Measurements from ENCODE around the gene TEX10.

DNA sequence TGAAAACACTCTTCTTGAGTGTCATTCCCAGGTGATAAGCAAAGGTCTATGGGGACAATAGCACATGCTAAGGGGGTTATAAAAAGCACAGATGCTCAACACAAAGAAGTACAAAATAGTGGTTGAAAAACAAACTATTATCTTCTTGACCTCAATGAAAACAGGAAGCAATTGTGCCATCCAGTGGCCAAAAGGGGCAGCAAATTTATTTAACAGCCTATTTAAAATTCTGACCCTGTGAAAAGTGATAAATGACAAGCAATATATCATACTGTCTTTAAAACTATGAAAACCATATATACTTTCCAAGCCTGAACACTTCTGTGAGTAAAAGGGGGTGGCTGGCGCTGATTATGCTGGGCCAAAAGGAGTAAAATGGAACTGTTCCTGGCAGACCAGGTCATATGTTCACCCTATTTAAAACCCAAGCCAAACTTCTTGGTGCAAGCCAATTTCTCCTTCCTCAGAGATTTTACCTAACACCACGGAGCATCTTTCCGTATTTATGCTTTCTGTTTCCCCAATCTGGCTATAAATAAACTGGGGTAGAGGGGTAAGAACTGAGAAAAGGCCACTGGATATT lies 29.7 kb downstream of the TEX10 start:
- TF ChIP-seq, protein P1, sequence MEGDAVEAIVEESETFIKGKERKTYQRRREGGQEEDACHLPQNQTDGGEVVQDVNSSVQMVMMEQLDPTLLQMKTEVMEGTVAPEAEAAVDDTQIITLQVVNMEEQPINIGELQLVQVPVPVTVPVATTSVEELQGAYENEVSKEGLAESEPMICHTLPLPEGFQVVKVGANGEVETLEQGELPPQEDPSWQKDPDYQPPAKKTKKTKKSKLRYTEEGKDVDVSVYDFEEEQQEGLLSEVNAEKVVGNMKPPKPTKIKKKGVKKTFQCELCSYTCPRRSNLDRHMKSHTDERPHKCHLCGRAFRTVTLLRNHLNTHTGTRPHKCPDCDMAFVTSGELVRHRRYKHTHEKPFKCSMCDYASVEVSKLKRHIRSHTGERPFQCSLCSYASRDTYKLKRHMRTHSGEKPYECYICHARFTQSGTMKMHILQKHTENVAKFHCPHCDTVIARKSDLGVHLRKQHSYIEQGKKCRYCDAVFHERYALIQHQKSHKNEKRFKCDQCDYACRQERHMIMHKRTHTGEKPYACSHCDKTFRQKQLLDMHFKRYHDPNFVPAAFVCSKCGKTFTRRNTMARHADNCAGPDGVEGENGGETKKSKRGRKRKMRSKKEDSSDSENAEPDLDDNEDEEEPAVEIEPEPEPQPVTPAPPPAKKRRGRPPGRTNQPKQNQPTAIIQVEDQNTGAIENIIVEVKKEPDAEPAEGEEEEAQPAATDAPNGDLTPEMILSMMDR (IDR thresholded peaks at IDR 0.05) = peak in 5 of 6 experiments; percentile 29 to 63 (median 61)
- no peak for TF ChIP-seq POLR2A (IDR thresholded peaks at IDR 0.05)
